ENCODE results near the gene CFAP92. TPM values are rescaled to one million over a fixed set of nuclear protein-coding genes. Genes with fewer than 3 reads are reported as not detected.

Gene CFAP92
- total and polyA plus RNA-seq, 4 experiments from 2014 or later, result 0.38 to 0.47 TPM; not detected in 2

DNA sequence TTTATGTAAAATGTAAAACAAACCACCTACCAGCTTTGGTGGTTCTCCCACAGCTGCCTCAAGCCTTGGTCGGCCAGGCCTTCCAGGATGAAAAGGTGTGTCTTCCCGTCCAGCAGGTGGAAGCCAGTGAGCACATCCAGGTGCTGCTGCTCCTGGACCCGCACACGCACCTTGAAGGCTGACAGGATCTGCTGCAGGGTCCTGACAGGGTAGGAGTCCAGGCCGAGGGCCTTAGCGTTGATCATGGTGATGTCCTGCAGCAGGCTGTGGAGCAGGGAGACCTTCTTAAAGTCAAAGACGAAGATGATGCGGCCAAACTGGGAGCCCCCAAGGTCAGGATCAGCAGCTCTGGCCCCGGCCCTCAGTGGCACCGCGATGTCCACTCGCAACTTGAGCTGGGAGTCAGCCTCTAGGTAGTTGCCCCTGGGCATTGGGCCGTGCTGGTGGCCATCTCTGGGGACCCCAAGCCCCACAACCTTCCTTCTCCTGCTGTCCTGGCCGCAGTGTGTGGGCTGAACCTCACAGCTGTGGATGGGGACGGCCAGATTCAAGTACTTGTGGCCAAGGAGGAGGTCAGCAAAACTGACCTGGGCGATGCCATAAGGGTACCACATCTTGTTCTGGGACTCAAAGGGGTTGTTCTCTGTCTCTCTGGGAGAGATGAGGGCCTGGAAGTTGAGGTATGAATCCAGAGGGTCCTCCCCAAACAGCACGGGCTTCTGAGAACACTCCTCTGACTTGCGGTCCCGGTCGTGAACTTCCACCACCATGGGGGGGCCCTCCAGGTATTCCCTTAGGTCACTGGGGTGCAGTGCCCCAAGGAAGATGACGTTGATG lies 48.6 kb downstream of the CFAP92 start:
- no peaks in the 10 kb centered on the region for H3K4me1 Mint-ChIP-seq
- no peak overlapping the region for H3K4me3 Mint-ChIP-seq
- intact Hi-C loops (cut with micrococcal nuclease), result no loop called here
- H3K27ac Mint-ChIP-seq, result no peak overlapping the region
- CTCF ChIA-PET (ENCODE audit: partially characterized antibody), result no interaction called here
- Histone ChIP-seq H3K27me3 (ENCODE audit: insufficient read depth, low read length) (peaks cover 3% of the 10 kb centered on the region), H3K4me1 (ENCODE audit: insufficient read depth, low read length) (no peaks in the 10 kb centered on the region), H3K4me3 (ENCODE audit: low read length in 2 of 2) (no peak overlapping the region), H3K27ac (ENCODE audit: low read depth, low read length) (no peak overlapping the region), H3K9me3 (ENCODE audit: control insufficient read depth in 1 of 2, low read length in 2 of 2) (no peaks in the 10 kb centered on the region), H3K36me3 (ENCODE audit: insufficient read depth, low read length) (no peaks in the 10 kb centered on the region)
- peaks cover 1 to 6% of the 10 kb centered on the region in 2 donors for H3K27me3 Mint-ChIP-seq
- H3K9me3 Mint-ChIP-seq, result peaks cover 0 to 2% (median 0%) of the 10 kb centered on the region in 8 donors
- POLR2A ChIA-PET (ENCODE audit: partially characterized antibody), result no interaction called here
- no peak for DNase-seq
- H3K36me3 Mint-ChIP-seq, result no peaks in the 10 kb centered on the region

DNA sequence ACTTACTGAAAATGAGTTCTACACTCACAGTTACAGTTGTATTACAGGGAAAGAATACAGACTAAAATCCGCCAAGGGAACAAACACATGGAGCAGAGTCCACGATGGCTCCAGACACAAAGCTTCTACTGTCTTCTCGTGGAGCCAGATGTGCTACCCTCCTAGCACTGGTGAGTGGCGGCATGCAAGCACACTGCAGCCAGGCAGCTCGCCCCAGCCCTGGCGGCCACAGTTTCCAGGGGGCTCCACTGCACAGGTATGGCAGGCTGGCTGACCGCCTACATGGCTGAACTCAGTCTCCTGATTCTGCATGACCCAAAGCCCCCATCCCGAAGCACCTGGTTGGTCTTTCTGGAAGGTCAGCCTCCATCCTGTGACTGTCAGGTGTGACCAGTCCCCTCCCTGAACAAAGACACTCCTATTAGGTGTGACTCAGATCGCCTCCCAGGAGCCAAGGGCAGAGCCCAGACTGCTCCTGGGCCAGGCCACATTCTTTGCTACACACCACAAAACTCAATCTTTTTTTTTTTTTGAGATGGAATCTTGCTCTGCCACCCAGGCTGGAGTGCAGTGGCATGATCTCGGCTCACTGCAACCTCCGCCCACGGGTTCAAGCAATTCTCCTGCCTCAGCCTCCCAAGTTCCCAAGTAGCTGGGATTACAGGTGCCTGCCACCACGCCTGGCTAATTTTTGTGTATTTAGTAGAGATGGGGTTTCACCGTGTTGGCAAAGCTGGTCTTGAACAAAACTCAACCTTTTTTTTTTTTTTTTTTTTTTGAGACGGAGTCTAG lies 51.5 kb downstream of the CFAP92 start:
- no peaks in the 10 kb centered on the region for H3K36me3 ChIP-seq (ENCODE audit: insufficient read depth, low read length)
- no peak for DNase-seq
- peaks cover 3% of the 10 kb centered on the region for H3K27me3 ChIP-seq (ENCODE audit: insufficient read depth, low read length)
- no peak overlapping the region for H3K27ac Mint-ChIP-seq
- no peaks in the 10 kb centered on the region for H3K9me3 ChIP-seq (ENCODE audit: control insufficient read depth in 1 of 2, low read length in 2 of 2)
- CTCF ChIA-PET (ENCODE audit: partially characterized antibody), result no interaction called here
- H3K27ac ChIP-seq (ENCODE audit: low read depth, low read length), result no peak overlapping the region
- no peak overlapping the region for H3K4me3 ChIP-seq (ENCODE audit: low read length in 2 of 2)
- no peaks in the 10 kb centered on the region for H3K4me1 Mint-ChIP-seq
- POLR2A ChIA-PET (ENCODE audit: partially characterized antibody), result no interaction called here
- H3K4me1 ChIP-seq (ENCODE audit: insufficient read depth, low read length), result no peaks in the 10 kb centered on the region
- H3K27me3 Mint-ChIP-seq, result peaks cover 9 to 10% of the 10 kb centered on the region in 2 donors
- peaks cover 0 to 2% (median 0%) of the 10 kb centered on the region in 8 donors for H3K9me3 Mint-ChIP-seq
- H3K36me3 Mint-ChIP-seq, result no peaks in the 10 kb centered on the region
- no peak overlapping the region for H3K4me3 Mint-ChIP-seq
- intact Hi-C loops (cut with micrococcal nuclease), result no loop called here

DNA sequence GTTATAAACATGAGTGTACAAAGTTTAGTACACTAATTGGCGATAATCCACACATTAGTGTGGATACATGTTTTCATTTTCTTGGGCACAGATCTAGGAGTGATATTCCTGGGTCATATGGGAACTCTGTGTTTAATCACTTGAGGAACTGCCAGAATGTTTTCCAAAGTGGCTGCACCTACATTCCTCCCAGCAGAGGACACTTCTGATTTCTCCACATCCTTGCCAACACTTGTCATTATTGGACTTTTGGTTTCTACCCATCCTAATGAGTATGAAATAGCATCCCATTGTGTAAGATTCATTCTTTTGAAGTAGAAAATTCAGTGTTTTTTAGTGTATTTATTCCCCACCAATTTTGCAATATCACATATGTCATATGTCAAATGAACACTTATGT lies 53.6 kb downstream of the CFAP92 start:
- Mint-ChIP-seq H3K4me1 (no peaks in the 10 kb centered on the region), H3K27me3 (peaks cover 13 to 15% of the 10 kb centered on the region in 2 donors), H3K36me3 (no peaks in the 10 kb centered on the region), H3K9me3 (no peaks in the 10 kb centered on the region), H3K27ac (no peak overlapping the region), H3K4me3 (no peak overlapping the region)
- Histone ChIP-seq H3K4me3 (ENCODE audit: low read length in 2 of 2) (no peak overlapping the region), H3K4me1 (ENCODE audit: insufficient read depth, low read length) (no peaks in the 10 kb centered on the region), H3K36me3 (ENCODE audit: insufficient read depth, low read length) (no peaks in the 10 kb centered on the region), H3K9me3 (ENCODE audit: control insufficient read depth in 1 of 2, low read length in 2 of 2) (no peaks in the 10 kb centered on the region), H3K27ac (ENCODE audit: low read depth, low read length) (no peak overlapping the region), H3K27me3 (ENCODE audit: insufficient read depth, low read length) (peaks cover 3% of the 10 kb centered on the region)
- intact Hi-C loops (cut with micrococcal nuclease), result no loop called here
- DNase-seq, result no peak
- ChIA-PET POLR2A (ENCODE audit: partially characterized antibody) (no interaction called here), CTCF (ENCODE audit: partially characterized antibody) (no interaction called here)

DNA sequence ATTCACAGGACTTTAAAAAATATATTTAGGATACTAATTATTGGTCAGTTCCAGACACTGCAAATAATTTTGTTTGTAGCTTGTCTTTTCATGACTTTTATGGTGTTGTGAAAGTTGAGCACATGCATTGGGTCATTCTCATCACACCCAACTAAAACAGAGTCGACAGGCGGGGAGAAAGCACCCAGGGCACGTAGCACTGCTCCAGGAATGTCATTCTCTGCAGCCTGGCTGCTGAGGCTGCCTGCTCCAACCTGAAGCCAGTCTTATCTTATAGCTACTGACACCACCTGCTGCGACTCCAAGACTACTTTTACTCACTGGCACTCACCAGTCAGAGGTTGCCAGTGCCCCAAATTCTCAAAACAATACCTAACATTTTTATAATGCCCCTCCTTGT lies 57.5 kb downstream of the CFAP92 start:
- no peak overlapping the region for H3K4me3 ChIP-seq (ENCODE audit: low read length in 2 of 2)
- Mint-ChIP-seq H3K27ac (no peak overlapping the region), H3K36me3 (no peaks in the 10 kb centered on the region), H3K4me1 (no peaks in the 10 kb centered on the region), H3K27me3 (peaks cover 12 to 16% of the 10 kb centered on the region in 2 donors), H3K9me3 (no peaks in the 10 kb centered on the region), H3K4me3 (no peak overlapping the region)
- H3K36me3 ChIP-seq (ENCODE audit: insufficient read depth, low read length), result no peaks in the 10 kb centered on the region
- ChIA-PET CTCF (ENCODE audit: partially characterized antibody) (no interaction called here), POLR2A (ENCODE audit: partially characterized antibody) (no interaction called here)
- H3K9me3 ChIP-seq (ENCODE audit: control insufficient read depth in 1 of 2, low read length in 2 of 2), result no peaks in the 10 kb centered on the region
- H3K27me3 ChIP-seq (ENCODE audit: insufficient read depth, low read length), result no peaks in the 10 kb centered on the region
- intact Hi-C loops (cut with micrococcal nuclease), result no loop called here
- no peaks in the 10 kb centered on the region for H3K4me1 ChIP-seq (ENCODE audit: insufficient read depth, low read length)
- H3K27ac ChIP-seq (ENCODE audit: low read depth, low read length), result no peak overlapping the region
- no peak for DNase-seq

DNA sequence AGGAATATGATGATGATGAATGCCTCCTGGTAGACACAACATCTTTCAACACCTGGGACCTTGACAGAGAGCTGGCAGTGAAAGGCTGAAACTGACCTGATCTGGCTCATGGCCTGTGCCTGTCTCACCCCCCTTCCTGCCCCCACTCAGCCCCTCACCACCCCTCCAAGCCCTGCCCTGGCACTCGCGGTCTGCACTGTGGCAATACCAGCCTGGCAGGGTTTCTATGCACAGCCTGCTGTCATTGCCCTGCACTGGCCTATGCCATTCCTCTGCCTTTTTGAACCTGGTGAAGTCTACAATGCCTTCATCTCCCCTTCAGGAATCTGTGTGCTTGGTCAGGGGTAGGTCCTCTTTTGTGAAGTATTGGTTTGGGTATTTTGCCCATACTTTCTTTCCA lies 58.0 kb downstream of the CFAP92 start:
- Mint-ChIP-seq H3K9me3 (no peaks in the 10 kb centered on the region), H3K27ac (no peak overlapping the region), H3K27me3 (peaks cover 12 to 16% of the 10 kb centered on the region in 2 donors), H3K4me3 (no peak overlapping the region), H3K36me3 (no peaks in the 10 kb centered on the region), H3K4me1 (no peaks in the 10 kb centered on the region)
- POLR2A ChIA-PET (ENCODE audit: partially characterized antibody), result no interaction called here
- Histone ChIP-seq H3K36me3 (ENCODE audit: insufficient read depth, low read length) (no peaks in the 10 kb centered on the region), H3K4me3 (ENCODE audit: low read length in 2 of 2) (no peak overlapping the region), H3K4me1 (ENCODE audit: insufficient read depth, low read length) (no peaks in the 10 kb centered on the region), H3K27ac (ENCODE audit: low read depth, low read length) (no peak overlapping the region), H3K9me3 (ENCODE audit: control insufficient read depth in 1 of 2, low read length in 2 of 2) (no peaks in the 10 kb centered on the region), H3K27me3 (ENCODE audit: insufficient read depth, low read length) (no peaks in the 10 kb centered on the region)
- intact Hi-C loops (cut with micrococcal nuclease), result no loop called here
- CTCF ChIA-PET (ENCODE audit: partially characterized antibody), result no interaction called here
- no peak for DNase-seq

DNA sequence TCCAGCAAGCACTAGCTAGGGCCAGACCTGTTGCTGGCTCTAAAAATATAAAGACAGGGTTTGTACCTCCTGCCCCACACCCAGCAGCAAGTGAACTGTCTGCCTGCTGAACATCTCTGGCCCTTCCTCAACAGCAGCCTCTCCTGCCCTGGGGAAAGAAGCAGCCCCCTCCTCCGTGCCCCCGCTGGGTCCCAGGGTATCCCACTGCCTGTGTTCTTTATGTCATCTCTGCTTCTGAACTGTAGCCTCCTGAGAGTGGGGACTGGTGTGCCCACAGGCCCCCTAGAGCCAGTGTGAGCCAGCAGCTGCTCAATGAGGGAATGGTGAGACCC lies 60.0 kb downstream of the CFAP92 start:
- H3K36me3 Mint-ChIP-seq, result no peaks in the 10 kb centered on the region
- peaks cover 6 to 10% of the 10 kb centered on the region in 2 donors for H3K27me3 Mint-ChIP-seq
- DNase-seq, result no peak
- H3K27ac Mint-ChIP-seq, result no peak overlapping the region
- Histone ChIP-seq H3K4me1 (ENCODE audit: insufficient read depth, low read length) (no peaks in the 10 kb centered on the region), H3K9me3 (ENCODE audit: control insufficient read depth in 1 of 2, low read length in 2 of 2) (no peaks in the 10 kb centered on the region), H3K27ac (ENCODE audit: low read depth, low read length) (no peak overlapping the region), H3K4me3 (ENCODE audit: low read length in 2 of 2) (no peak overlapping the region), H3K36me3 (ENCODE audit: insufficient read depth, low read length) (no peaks in the 10 kb centered on the region), H3K27me3 (ENCODE audit: insufficient read depth, low read length) (no peaks in the 10 kb centered on the region)
- H3K4me3 Mint-ChIP-seq, result no peak overlapping the region
- intact Hi-C loops (cut with micrococcal nuclease), result no loop called here
- no peaks in the 10 kb centered on the region for H3K4me1 Mint-ChIP-seq
- ChIA-PET CTCF (ENCODE audit: partially characterized antibody) (interaction anchor here (0.9 kb wide), 1 partner anchor 11 kb away, joined by 3 read pairs; no protein-coding TSS in a partner anchor), POLR2A (ENCODE audit: partially characterized antibody) (no interaction called here)
- H3K9me3 Mint-ChIP-seq, result peaks cover 0 to 2% (median 0%) of the 10 kb centered on the region in 8 donors

DNA sequence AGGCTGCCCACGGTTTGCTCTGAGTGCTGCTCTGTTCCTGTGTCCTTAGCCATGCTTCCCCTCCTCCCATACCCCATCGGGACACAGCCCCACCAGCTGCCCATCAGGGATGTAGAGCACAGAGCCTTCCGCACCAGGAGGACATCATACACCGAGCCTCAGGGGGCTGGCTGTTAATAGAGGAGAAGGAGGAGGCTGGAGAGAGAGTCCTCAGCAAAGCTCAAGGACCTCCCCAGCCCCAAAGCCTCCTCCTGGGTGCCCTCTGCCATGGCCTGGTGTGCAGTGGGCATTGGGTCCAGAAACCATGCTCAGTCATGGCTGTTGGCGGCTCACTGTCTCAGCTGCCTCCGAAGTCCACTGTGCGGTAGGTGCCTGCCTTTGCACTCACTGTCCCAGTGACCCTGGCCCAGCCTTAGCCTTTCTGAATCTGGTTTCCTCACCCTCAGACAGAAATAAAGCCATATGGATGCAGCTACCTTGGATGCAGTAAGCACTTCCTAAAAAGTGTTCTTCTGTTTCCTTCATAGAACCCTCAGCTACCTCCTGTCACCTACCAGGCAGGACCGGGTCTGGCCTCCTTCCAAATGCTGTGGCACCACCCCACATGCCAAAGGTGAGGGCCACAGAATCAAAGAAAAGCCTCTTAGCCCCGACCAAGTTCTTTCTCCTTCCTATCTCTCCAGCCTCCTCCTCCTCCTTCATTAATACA lies 60.5 kb downstream of the CFAP92 start:
- H3K9me3 ChIP-seq (ENCODE audit: control insufficient read depth in 1 of 2, low read length in 2 of 2), result no peaks in the 10 kb centered on the region
- intact Hi-C loops (cut with micrococcal nuclease), result no loop called here
- no peak overlapping the region for H3K4me3 ChIP-seq (ENCODE audit: low read length in 2 of 2)
- no peaks in the 10 kb centered on the region for H3K4me1 ChIP-seq (ENCODE audit: insufficient read depth, low read length)
- no peak overlapping the region for H3K4me3 Mint-ChIP-seq
- no peak for DNase-seq
- no peaks in the 10 kb centered on the region for H3K36me3 Mint-ChIP-seq
- no peak overlapping the region for H3K27ac Mint-ChIP-seq
- no peaks in the 10 kb centered on the region for H3K27me3 ChIP-seq (ENCODE audit: insufficient read depth, low read length)
- no peaks in the 10 kb centered on the region for H3K36me3 ChIP-seq (ENCODE audit: insufficient read depth, low read length)
- POLR2A ChIA-PET (ENCODE audit: partially characterized antibody), result interaction anchor here (0.9 kb wide), 1 partner anchor 10 kb away, joined by 3 read pairs; no protein-coding TSS in a partner anchor
- CTCF ChIA-PET (ENCODE audit: partially characterized antibody), result interaction anchor here (0.9 kb wide), 1 partner anchor 10 kb away, joined by 3 read pairs; no protein-coding TSS in a partner anchor
- H3K27ac ChIP-seq (ENCODE audit: low read depth, low read length), result no peak overlapping the region
- no peaks in the 10 kb centered on the region for H3K4me1 Mint-ChIP-seq
- peaks cover 0 to 2% (median 0%) of the 10 kb centered on the region in 8 donors for H3K9me3 Mint-ChIP-seq
- peaks cover 6 to 10% of the 10 kb centered on the region in 2 donors for H3K27me3 Mint-ChIP-seq
